GM12801 (cell line): ENCODE data around the gene MND1.

ENCODE experiments used
- TF ChIP-seq, protein P1 (sequence below): IDR thresholded peaks from one replicate; pipeline ENCODE4 v1.5.1; 2011; ENCODE audit warnings: control low read depth; ENCODE audit not compliant: insufficient read length; ENCODE audit errors: extremely low read depth

The MND1 gene

DNA sequence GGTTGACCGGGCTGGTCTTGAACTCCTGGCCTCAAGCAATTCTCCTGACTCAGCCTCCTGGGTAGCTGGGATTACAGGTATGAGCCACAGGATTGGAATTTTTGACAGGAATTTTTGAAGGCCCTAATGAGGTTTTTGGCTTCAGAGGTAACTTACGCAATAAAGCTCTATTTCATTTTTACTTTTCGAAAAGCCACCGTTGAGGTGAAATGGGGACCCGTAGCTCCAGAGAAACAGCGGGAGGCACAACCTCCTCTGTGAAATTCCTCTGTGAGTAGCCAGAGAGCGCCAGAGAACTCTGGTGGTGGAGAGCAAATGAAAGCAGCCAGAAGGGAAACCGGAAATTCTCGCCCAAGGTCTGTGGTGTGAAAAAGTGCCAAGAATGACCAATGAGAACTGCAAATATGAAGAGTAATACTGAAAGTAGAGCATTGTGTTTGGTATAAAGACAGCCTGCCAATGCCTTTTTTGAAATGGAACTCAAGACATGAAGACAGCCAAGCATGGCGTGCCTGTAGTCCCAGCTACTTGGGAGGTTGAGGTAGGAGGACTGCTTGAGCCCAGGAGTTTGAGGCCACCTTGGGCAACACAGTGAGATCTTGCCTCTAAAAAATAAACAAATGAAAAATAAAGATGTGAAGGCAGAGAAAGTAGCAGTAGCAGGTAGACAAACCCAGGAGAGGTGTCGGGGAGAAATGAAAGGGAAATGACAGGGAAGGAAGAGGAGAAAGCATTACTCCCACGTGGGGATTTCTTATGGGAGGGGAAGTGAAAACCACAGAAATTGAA lies 88.7 kb downstream of the MND1 start:
- TF ChIP-seq, protein P1, sequence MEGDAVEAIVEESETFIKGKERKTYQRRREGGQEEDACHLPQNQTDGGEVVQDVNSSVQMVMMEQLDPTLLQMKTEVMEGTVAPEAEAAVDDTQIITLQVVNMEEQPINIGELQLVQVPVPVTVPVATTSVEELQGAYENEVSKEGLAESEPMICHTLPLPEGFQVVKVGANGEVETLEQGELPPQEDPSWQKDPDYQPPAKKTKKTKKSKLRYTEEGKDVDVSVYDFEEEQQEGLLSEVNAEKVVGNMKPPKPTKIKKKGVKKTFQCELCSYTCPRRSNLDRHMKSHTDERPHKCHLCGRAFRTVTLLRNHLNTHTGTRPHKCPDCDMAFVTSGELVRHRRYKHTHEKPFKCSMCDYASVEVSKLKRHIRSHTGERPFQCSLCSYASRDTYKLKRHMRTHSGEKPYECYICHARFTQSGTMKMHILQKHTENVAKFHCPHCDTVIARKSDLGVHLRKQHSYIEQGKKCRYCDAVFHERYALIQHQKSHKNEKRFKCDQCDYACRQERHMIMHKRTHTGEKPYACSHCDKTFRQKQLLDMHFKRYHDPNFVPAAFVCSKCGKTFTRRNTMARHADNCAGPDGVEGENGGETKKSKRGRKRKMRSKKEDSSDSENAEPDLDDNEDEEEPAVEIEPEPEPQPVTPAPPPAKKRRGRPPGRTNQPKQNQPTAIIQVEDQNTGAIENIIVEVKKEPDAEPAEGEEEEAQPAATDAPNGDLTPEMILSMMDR, result no peak

DNA sequence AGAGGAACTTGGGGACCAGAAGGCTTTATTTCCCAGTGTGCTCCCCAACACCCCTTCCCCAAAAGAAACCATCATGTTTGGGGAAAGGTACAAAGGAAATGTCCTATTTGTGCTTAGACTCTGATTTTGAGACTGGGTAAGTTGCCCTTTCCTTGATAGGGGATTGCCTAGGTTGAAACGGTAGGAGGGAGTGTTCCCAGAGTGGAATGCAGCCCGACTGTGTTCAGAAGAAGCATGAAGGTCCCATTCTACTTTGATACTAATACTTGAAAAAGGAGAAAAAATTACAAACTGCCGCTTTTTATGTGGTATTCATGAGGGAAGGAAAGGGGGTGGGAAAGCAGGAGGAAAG lies 89.2 kb downstream of the MND1 start:
- TF ChIP-seq, protein P1, result no peak

DNA sequence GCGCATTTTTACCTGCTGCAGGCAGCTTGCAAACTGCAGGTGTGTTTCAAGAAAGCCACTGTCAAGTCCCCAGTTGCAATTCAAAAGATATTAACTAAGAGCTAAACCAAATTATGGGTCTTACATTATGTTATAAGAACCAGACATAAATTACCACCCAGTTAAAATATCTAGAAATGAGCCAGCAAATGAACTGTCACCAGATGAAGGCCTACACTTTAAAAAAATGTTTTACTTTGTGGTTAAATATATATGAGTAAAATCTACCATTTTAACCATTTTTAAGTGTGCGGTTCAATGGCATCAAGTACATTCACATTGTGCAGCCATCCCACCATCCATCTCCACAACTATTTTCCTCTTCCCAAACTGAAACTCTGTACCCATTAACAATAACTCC lies 89.7 kb downstream of the MND1 start:
- TF ChIP-seq, protein P1, result no peak

DNA sequence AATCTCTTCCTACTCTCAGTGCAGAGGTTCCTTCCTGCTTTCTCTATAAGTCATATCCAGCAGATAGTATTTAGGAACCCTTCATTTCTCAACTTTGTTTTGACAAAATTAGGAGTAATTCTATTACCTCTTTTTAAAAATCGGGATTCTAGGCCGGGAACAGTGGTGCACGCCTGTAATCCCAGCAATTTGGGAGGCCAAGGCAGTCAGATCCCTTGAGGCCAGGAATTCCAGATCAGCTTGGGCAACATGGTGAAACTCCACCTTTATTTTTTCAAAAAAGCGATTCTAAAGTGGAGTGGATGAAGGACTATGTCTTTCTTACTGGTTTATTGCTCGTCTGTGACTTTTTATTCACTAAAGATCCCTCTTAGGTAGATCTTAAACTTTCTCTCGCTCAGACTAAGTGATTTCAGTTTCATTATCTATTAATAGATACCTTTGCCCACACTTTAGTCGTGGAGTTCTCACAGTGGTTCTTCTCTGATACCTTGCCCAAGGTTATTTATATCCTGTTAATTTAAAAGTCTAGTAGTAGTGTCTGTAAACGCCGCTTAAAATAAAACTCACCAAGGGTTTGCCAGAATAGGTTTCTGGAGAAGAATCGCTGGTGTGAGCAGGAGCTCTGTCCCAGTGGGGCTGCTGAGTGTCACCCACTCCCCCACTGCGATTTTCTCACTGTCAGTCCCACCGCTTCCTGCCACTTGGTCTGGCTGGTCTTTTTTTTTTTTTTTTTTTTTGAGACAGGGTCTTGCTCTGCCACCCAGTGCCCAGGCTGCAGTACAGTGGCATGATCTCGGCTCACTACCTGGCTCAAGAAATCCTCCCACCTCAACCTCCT lies 94.6 kb downstream of the MND1 start:
- TF ChIP-seq, protein P1, result no peak

DNA sequence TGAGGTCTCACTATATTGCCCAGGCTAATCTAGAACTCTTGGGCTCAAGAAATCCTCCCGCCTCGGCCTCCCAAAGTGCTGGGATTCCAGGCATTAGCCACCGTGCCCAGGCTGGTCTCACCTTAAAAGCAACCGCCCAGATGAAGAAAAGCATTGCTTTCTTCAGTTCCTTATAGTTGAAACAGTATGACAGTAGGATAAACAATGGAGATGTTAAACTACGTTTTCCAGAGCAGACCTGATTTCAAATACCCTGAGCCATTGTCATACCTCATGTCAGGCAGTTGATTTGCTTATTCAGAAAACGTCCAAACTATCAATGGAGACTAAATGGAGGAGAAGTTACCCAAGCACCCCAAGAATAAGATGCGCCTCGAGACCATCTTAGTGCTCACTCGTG lies 95.3 kb downstream of the MND1 start:
- TF ChIP-seq, protein P1, result no peak

DNA sequence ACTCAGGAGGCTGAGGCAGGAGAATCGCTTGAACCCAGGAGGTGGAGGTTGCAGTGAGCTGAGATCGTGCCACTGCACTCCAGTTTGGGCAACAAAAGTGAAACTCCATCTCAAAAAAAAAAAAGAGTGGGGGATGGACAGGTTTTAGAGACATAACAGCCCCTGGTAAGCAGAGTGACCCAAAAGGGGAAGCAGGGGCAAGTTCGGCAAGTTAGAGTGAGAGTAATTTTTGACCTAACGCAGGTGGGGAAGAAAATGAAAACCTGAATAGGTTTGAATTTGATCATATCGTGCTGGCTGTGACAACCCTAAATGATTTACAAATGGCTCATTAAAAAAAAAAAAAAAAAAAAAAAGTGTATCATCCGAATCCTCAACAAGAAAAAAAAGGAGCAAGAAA lies 96.0 kb downstream of the MND1 start:
- TF ChIP-seq, protein P1, result no peak

DNA sequence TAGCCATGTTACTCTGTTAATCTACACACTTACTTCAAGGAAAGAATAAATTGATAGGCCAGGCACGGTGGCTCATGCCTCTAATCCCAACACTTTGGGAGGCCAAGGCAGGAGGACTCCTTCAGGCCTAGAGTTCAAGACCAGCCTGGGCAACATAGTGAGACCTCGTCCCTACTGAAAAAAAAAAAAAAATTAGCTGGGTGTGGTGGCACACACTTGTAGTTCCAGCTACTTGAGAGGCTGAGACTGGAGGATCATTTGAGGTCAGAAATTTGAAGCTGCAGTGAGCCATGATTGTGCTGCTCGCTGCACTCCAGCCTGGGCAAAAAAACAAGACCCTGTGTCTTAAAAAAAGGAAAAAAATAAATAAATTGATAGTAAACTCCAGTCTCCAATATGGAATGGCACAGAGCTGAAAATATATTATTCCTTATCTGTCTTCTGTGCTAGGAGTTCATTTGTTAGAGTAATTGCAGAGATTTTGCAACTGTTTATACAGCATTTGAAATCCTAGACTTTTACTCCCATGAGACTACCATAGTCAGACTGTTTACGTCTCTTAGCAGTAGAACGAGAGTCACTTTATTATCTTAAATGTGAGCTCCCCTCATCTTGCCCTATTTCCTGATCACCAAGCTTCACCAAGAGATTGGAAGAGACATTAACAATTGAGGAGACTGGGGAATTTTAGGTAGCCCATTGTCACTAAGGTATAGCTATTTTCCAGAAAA lies 102.9 kb downstream of the MND1 start:
- TF ChIP-seq, protein P1, result no peak
